Measurements from ENCODE around the gene SYT9.

GRCh38 chr11:7485186-7486097 is 233.7 kb downstream of the SYT9 start, which contains the start of gene OLFML1:
- TF ChIP-seq ZFP3 (CRISPR knock-in tag; IDR thresholded peaks at IDR 0.05) (no peak), ZNF8 (CRISPR knock-in tag; IDR thresholded peaks at IDR 0.05) (no peak), TOX (CRISPR knock-in tag; IDR thresholded peaks at IDR 0.05; ENCODE audit: borderline replicate concordance) (no peak), ZNF565 (CRISPR knock-in tag; conservative IDR thresholded peaks at IDR 0.05; ENCODE audit: low read depth) (no peak)
- TF ChIP-seq, protein P1, sequence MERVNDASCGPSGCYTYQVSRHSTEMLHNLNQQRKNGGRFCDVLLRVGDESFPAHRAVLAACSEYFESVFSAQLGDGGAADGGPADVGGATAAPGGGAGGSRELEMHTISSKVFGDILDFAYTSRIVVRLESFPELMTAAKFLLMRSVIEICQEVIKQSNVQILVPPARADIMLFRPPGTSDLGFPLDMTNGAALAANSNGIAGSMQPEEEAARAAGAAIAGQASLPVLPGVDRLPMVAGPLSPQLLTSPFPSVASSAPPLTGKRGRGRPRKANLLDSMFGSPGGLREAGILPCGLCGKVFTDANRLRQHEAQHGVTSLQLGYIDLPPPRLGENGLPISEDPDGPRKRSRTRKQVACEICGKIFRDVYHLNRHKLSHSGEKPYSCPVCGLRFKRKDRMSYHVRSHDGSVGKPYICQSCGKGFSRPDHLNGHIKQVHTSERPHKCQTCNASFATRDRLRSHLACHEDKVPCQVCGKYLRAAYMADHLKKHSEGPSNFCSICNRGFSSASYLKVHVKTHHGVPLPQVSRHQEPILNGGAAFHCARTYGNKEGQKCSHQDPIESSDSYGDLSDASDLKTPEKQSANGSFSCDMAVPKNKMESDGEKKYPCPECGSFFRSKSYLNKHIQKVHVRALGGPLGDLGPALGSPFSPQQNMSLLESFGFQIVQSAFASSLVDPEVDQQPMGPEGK (CRISPR knock-in tag; IDR thresholded peaks at IDR 0.05; ENCODE audit: borderline replicate concordance) = no peak
- TF ChIP-seq, protein P2, sequence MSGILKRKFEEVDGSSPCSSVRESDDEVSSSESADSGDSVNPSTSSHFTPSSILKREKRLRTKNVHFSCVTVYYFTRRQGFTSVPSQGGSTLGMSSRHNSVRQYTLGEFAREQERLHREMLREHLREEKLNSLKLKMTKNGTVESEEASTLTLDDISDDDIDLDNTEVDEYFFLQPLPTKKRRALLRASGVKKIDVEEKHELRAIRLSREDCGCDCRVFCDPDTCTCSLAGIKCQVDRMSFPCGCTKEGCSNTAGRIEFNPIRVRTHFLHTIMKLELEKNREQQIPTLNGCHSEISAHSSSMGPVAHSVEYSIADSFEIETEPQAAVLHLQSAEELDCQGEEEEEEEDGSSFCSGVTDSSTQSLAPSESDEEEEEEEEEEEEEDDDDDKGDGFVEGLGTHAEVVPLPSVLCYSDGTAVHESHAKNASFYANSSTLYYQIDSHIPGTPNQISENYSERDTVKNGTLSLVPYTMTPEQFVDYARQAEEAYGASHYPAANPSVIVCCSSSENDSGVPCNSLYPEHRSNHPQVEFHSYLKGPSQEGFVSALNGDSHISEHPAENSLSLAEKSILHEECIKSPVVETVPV (CRISPR knock-in tag; IDR thresholded peaks at IDR 0.05) = no peak
- TF ChIP-seq, protein P3, sequence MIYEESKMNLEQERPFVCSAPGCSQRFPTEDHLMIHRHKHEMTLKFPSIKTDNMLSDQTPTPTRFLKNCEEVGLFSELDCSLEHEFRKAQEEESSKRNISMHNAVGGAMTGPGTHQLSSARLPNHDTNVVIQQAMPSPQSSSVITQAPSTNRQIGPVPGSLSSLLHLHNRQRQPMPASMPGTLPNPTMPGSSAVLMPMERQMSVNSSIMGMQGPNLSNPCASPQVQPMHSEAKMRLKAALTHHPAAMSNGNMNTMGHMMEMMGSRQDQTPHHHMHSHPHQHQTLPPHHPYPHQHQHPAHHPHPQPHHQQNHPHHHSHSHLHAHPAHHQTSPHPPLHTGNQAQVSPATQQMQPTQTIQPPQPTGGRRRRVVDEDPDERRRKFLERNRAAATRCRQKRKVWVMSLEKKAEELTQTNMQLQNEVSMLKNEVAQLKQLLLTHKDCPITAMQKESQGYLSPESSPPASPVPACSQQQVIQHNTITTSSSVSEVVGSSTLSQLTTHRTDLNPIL (CRISPR knock-in tag; IDR thresholded peaks at IDR 0.05; ENCODE audit: low read depth) = no peak
